HG02938 (cell line): ENCODE results near the gene MGAM2.

Experiments used
- ATAC-seq: cut with Tn5 transposase; IDR thresholded peaks from one replicate; pipeline ENCODE4 v1.9.1; 2021; ENCODE audit warnings: mild to moderate bottlenecking, moderate library complexity; ENCODE audit not compliant: unreplicated experiment

MGAM2 gene

GRCh38 chr7:142174441-142174840, 62.9 kb downstream of the MGAM2 start:
- no peak for ATAC-seq

GRCh38 chr7:142175594-142175993, 64.1 kb downstream of the MGAM2 start:
- ATAC-seq = no peak

DNA sequence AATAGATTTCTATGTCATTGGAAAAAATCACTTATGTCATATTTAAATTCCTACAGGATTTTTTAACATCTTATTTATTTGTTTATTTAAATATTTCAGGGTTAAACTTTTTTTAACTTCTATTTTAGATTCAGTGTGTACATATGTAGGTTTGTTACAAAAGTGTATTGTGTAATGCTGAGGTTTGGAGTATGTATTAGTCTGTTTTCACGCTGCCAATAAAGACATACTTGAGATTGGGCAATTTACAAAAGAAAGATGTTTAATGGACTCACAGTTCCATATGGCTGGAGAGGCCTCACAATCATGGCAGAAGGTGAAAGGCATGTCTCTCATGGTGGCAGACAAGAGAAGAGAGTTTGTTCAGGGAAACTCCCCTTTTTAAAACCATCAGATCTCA, 65.4 kb downstream of the MGAM2 start:
- no peak for ATAC-seq

DNA sequence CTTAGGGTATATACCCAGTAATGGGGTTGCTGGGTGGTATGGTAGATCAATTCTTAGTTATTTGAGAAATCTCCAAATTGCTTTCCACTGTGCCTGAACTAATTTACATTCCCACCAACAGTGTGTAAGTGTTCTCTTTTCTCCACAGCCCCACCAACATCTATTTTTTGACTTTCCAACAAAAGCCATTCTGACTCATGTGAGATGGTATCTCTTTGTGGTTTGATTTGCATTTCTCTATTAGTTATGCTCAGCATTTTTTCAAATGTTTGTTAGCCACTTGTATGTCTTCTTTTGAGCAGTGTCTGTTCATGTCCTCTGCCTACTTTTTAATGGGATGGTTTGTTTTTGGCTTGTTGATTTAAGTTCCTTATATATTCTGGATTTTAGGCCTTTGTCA, 66.4 kb downstream of the MGAM2 start:
- ATAC-seq = no peak

DNA sequence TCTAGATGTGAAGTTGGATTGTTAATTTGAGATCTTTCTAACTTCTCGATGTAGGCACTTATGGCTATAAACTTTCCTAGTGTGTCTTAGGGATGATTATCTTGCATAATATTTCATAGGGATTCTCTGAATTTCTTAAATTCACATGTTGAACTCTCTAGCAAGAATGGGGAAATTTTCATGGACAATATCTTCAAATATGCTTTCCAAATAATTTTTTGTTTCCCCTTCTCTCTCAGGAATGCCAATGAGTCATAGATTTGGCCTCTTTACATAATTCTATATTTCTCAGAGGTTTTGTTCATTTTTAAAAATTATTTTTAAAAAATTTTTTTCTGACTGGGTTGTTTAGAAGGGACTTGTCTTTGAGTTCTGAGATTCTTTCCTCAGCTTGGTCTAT, 68.9 kb downstream of the MGAM2 start:
- no peak for ATAC-seq

GRCh38 chr7:142181211-142181610, 69.7 kb downstream of the MGAM2 start:
- no peak for ATAC-seq

GRCh38 chr7:142181966-142182365, 70.4 kb downstream of the MGAM2 start:
- no peak for ATAC-seq

GRCh38 chr7:142185069-142185468, 73.6 kb downstream of the MGAM2 start:
- no peak for ATAC-seq

- no peak for ATAC-seq
These were observed 74.3 kb downstream of the MGAM2 start for GRCh38 chr7:142185801-142186200.

GRCh38 chr7:142188154-142188553, 76.6 kb downstream of the MGAM2 start:
- no peak for ATAC-seq

- no peak for ATAC-seq
These were observed 77.3 kb downstream of the MGAM2 start for GRCh38 chr7:142188846-142189245.

- ATAC-seq = no peak
These were observed 82.7 kb downstream of the MGAM2 start for GRCh38 chr7:142194201-142194600.

- no peak for ATAC-seq
These were observed 84.7 kb downstream of the MGAM2 start for GRCh38 chr7:142196066-142196840.

- no peak for ATAC-seq
These were observed 88.7 kb downstream of the MGAM2 start for GRCh38 chr7:142200206-142200605.

DNA sequence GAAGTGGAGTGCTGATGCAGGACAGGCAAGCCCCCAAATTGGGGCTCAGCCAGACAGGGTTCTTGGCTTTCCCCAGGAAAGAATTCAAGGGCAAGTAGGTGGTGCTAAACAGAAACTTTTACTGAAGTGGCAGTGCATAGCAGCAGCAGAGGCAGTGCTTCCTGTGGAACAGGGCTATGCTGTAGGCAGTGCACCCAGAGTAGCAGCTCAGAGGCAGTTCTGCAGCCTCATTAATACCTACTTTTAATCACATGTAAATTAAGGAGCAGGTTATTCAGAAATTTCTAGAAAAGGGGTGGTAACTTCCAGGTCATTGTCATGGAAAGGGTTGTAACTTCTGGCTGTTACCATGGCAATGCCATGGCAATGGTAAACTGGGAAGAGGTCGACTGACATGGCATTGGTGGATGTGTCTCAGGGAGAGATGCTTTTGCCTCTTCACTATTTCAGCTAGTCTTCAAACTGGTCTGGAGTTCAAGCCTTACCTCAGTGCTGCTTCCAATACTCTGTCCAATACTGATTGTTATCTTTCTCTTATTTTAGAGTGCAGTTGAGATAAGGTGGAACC, 117.1 kb downstream of the MGAM2 start:
- ATAC-seq = no peak

DNA sequence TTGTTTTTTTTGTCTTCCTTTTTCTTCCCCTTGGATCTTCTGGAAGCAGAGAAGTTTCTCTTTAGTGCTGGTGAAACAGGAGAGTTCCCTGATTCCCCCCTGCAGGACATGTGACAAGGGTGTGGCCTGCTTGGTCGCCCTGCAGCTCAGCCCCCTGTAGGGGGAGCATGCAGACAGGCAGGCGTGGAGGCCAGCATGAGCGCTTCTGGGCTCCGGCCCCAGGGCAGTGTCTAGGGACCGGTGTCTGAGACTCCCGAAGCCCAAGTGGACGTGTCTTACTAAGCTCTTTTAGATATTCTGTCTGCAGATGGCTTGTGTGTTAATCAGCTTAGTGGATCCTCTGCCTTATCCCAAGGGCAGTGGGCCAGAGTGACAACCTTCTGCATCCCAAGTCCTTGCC, 120.2 kb downstream of the MGAM2 start:
- no peak for ATAC-seq

GRCh38 chr7:142240546-142240945, 129.0 kb downstream of the MGAM2 start:
- ATAC-seq = no peak

DNA sequence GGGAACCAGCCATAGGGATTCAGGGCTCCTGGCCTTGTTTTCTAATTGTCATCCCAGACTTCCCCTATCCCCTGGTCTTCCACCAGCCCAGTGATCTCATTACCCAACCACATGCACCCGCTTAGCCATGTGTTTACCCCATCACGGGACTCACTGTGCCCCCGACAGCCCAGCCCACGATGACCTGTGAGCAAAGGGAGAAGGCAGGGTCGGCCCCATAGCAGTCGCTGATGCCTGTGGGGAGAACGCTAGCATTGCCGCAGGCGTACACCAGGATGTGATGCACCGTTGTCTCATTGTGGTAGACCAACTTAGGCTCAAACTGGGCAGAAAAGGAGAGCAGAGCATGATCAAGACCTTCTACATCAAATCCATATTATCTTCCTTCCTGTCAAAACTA, 132.3 kb downstream of the MGAM2 start:
- no peak for ATAC-seq

DNA sequence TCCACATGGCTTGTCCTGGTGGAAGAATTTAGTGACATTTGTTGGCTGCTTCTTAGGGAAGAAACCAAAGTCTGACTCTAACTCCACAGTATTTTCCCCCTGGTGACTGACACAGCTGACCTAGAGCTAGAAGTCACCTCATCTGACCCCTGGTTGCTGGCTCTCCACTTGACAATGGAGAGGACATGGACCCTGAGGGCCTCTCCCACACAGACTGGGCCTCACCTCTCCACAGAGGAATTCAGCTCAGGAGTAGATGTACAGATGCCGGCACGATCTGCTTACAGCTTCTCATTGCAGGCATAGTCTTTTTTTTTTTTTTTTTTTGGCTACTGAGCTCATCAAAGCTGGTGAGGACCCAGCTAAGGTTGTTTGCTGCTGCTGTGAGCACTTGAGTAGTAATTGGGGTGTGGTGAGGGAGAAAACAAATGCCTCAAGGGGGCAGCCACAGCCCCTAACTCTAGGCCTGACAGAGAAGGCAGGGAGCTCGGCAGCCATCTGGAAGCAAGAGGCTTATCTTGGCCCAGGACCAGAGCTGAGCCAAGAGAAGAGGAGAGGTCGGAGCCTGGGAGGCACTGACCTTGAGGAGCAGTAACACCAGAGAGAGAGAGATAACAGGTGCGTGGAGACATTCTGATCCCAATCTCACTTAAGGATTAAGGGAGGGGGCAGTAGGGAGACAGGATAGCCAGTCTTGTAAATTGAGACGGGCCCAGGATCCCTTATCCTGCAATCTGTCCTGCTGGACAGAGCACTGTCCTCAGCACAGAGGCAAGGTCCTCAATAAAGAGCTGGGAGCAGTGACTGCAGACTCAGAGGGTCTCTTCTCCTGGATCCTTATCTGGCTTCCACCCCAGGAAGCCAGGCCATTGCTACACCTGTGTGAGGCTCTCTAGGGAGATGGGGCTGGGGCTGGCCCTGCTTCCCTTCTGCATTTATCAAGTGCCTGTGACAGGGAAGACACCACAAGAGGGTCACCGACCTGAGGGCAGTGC, 136.9 kb downstream of the MGAM2 start:
- no peak for ATAC-seq

DNA sequence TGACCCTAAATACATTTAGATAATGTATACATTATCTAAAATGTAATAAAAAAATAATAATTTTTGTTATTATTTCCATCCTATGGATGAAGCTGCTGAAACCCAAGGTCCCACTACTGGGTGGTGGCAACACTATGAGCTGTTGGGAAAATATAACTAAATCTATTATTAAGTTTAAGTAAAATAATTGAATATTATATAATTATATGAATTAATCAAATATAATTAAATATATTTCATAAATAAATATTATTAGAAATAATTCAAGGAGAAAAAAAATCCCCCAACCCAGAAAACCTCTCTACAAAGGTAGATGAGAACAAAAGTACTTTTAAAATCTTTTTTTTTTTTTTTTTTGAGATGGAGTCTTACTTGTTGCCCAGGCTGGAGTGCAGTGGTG, 138.4 kb downstream of the MGAM2 start:
- no peak for ATAC-seq

DNA sequence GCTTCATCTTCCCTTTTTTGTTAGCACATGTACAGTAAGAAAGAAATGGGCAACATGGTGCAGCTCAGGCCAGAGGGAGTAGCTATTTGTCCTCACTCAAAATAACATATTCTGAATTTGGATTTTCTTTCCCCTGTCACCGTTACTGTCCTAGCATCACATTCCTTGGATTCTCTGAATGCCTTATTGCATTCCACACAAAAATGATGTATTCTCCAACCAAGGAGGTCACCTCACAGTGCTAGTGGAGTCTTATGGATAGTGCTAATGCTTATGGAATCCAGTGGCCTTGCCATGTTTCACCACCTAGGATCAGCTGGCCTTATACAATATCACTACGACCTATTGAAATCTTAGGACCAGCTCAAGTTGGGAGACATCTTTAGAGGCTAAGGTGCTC, 139.2 kb downstream of the MGAM2 start:
- ATAC-seq = no peak

DNA sequence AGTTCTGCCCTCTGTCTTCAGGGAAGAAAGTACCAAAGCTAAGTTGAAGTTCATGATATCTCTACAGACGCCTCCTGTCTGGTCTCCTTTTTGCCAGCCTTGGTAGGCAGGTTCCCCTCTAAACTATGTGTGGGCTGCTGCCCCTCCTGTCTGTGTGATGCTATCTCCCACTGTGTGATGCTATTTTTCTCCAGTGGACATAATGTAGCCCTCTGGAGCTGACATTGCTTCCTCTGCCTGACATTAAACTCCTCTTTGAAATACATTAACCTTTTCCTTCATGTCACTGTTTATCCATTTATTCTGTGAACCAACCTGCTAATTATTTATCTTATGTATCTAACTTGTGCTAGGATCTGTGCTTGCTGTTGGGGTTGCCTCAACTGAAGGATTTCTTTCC, 146.4 kb downstream of the MGAM2 start, which contains the start of gene PRSS58:
TSS of gene PRSS58 (minus strand) at position 101 of the 400 bp plus-strand sequence. CDS start 351 bp downstream, outside the sequence.
- ATAC-seq = no peak
